ENCODE results near the gene SMOC1.

DNA sequence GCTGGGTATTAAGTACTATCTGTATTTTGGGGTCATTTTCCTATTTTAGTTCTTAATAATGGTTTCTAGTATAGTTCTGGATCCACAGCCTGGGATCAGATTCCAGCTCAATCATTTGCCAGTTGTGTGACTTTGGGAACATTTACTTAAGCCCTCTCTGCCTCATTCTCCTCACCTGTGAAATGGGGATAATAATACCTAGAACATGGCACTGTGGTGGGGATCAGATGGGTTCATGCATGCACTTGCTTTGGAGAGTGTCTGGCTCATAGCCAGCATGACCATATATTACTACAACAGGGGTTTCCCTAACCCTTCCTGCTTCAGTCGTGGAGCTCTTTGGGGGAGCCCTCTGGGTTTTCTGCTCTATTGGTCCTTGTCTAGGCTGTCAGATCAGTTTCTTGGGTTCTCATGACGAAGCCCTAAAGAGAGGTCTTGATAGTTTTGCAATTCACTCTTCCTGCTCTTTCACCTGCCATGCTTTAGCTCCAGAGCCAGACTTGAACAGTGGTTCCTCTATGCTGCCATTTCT lies 34.1 kb upstream of the SMOC1 start:
- TF ChIP-seq POLR2A (IDR thresholded peaks at IDR 0.05), result no peak
- TF ChIP-seq, protein P1, sequence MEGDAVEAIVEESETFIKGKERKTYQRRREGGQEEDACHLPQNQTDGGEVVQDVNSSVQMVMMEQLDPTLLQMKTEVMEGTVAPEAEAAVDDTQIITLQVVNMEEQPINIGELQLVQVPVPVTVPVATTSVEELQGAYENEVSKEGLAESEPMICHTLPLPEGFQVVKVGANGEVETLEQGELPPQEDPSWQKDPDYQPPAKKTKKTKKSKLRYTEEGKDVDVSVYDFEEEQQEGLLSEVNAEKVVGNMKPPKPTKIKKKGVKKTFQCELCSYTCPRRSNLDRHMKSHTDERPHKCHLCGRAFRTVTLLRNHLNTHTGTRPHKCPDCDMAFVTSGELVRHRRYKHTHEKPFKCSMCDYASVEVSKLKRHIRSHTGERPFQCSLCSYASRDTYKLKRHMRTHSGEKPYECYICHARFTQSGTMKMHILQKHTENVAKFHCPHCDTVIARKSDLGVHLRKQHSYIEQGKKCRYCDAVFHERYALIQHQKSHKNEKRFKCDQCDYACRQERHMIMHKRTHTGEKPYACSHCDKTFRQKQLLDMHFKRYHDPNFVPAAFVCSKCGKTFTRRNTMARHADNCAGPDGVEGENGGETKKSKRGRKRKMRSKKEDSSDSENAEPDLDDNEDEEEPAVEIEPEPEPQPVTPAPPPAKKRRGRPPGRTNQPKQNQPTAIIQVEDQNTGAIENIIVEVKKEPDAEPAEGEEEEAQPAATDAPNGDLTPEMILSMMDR (IDR thresholded peaks at IDR 0.05), result no peak
- no peak for TF ChIP-seq EP300 (IDR thresholded peaks at IDR 0.05)
- TF ChIP-seq POLR2AphosphoS5 (IDR thresholded peaks at IDR 0.05), result no peak

All from suprapubic skin (tissue), 4 donors.